Mammary epithelial cell (primary cell): Measurements from ENCODE around the gene MBD4.

Source experiments
- EZH2 ChIP-seq: IDR thresholded peaks from 2 replicates; pipeline ENCODE4 v1.6.1; 2012; ENCODE audit warnings: low read length, inconsistent platforms, borderline replicate concordance
- TF ChIP-seq, protein P1 (sequence below), 2 donors: IDR thresholded peaks in 1 of 2; conservative IDR thresholded peaks in 1 of 2; 2 replicates each; pipeline ENCODE4 v1.5.1; 2011 to 2012; ENCODE audit warnings: inconsistent platforms in 2 of 2, low read length in 2 of 2, mild to moderate bottlenecking in 2 of 2, control low read depth in 1 of 2, low read depth in 1 of 2; ENCODE audit not compliant: insufficient read depth in 1 of 2; ENCODE audit errors: extremely low read depth in 1 of 2

DNA sequence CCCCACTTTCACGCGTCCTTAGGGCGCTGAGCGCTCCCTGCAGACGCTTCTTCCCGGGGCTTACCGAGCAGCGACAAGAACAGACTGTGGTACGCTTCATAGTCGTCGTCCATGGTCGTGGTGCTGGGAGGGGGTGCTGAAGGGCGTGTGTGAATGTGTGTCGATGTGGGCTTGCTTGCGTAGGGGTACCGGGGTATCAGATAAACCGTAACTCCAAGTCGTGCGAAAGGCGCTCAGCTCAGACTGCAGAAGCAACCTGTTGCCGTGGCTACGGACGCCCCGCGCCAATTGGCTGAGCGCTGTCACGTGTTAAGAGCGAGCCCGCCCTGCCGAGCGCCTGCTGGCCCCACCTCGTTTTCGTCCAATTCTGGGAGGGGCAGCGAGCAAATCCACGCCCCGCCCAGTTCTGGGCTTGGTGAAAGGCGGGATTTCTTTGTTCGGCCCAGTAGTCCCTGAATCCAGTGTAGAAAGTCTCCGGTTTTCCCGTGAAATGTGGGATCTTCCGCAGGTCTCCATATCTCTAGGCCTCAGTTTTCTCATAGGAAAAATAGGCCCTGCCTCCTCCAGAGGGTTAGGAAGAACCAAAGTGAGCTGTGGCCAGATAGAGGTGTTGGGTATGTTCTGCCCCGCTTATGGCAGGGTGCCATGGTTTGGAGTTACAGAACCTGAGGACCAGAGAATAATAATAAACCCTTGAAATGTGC is 11.2 kb downstream of the MBD4 start, which contains the start of gene EFCAB12:
- TF ChIP-seq, protein P1, sequence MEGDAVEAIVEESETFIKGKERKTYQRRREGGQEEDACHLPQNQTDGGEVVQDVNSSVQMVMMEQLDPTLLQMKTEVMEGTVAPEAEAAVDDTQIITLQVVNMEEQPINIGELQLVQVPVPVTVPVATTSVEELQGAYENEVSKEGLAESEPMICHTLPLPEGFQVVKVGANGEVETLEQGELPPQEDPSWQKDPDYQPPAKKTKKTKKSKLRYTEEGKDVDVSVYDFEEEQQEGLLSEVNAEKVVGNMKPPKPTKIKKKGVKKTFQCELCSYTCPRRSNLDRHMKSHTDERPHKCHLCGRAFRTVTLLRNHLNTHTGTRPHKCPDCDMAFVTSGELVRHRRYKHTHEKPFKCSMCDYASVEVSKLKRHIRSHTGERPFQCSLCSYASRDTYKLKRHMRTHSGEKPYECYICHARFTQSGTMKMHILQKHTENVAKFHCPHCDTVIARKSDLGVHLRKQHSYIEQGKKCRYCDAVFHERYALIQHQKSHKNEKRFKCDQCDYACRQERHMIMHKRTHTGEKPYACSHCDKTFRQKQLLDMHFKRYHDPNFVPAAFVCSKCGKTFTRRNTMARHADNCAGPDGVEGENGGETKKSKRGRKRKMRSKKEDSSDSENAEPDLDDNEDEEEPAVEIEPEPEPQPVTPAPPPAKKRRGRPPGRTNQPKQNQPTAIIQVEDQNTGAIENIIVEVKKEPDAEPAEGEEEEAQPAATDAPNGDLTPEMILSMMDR (conservative IDR thresholded peaks at IDR 0.05 in 1 of 2, IDR thresholded peaks at IDR 0.05 in 1 of 2; ENCODE audit: extremely low read depth in 1 of 2, insufficient read depth in 1 of 2, low read depth in 1 of 2, low read length in 2 of 2), result no peak
- TF ChIP-seq EZH2, result no peak
